H1 (cell line): ENCODE measurements around the gene SLCO2A1. TPM values are rescaled to one million over a fixed set of nuclear protein-coding genes. Genes with fewer than 3 reads are reported as not detected.

Experiments
- CTBP2 ChIP-seq: IDR thresholded peaks from 2 replicates; pipeline ENCODE4 v1.7.0; 2011; ENCODE audit warnings: borderline replicate concordance, mild to moderate bottlenecking, moderate library complexity, mixed read lengths, low read length; ENCODE audit not compliant: insufficient read depth, insufficient read length
- KDM1A ChIP-seq: fragments of 200-600, 300-600 bp; sonication (generic); IDR thresholded peaks from 2 replicates; pipeline ENCODE4 v1.7.1; 2016; ENCODE audit warnings: mild to moderate bottlenecking, low read length, borderline replicate concordance
- polyA plus RNA-seq, 7 experiments: library from polyadenylated mRNA; depleted of rRNA in 3 of 7; stranded (reverse) in 5 of 7; unstranded in 2 of 7; fragments of >200 nt in 5 of 7; fragments of 200-250 nt in 2 of 7; gene quantifications; 1 replicate in 5 of 7; 2 replicates in 1 of 7; 4 replicates in 1 of 7; pipeline versions ENCODE4 v1.2.1 to v1.2.3, GENCODE V29; 2011 to 2013; ENCODE audit warnings: missing spikeins in 2 of 7, mixed read lengths in 2 of 7
- total RNA-seq: library from RNA; stranded (reverse); fragmentation: NEBNext Ultra II Directional; extraction: Animal tissue kit (Norgen Biotek cat#: 25700); gene quantifications from 2 replicates; pipeline ENCODE4 v1.2.1, GENCODE V29; 2021

Gene SLCO2A1
- total and polyA plus RNA-seq, 2 of the 8 experiments (the other 6 are each of a cell fraction or from before 2014, with no cell fraction given): 1.1 to 2.3 TPM

DNA sequence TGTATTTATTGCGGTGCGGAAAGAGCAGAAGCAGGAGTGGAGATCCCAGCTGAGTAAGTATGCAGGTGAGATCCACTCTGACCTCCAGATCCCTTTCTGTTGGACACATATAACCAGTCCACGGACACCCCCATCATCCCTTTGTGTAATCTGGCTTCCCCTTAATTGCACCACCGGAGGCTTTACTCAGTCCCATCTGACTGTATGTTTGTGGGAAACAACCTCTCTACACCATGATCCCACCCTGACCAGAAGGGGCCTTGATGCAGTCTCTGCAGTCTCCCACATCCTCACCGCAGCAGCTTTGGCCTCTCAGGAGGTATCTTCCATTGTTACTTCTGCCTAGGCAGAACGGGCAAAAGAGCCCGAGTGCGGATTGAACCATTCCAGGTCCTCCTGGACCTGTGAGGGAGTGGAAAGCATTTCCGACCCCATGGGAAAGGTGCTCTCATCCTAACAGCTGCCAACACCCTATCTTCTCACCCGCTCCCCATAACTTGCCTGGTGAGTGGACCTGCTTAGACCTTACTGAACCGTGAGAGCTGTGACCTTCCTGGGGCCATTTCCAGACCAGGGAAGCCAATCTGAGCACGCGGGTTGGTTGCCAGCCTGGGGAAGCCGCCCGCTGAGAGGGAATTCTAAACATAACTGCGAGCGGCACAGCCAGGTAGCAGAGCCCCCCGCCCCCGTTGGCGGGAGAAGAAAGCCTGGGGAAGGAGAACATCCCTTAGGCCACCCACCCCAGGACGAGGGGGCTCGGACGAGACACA, 1.1 kb downstream of the SLCO2A1 start (continued):
- no peak for TF ChIP-seq KDM1A
- no peak for TF ChIP-seq CTBP2
- TF ChIP-seq, all 59 proteins: peak for 4
